ENCODE results near the gene UCHL3. TPM values are rescaled to one million over a fixed set of nuclear protein-coding genes. Genes with fewer than 3 reads are reported as not detected.
"Not testable (repeated sequence)": the region's sequence is repeated elsewhere in the genome, so short reads cannot be mapped to it uniquely, and the experiment has no call there.

Gene UCHL3
- polyA plus RNA-seq, 3 donors from 2014 or later = 34.5 to 71.1 (median 34.7) TPM

- DNase-seq = no peak
- Mint-ChIP-seq H3K36me3 (peaks cover 3 to 26% (median 23%) of the 10 kb centered on the region in 3 donors), H3K4me3 (peak overlapping the region in 4 of 5 donors; percentile 3 to 53 (median 24)), H3K4me1 (peaks cover 36 to 67% of the 10 kb centered on the region in 2 donors), H3K27ac (peak overlapping the region in 4 of 6 donors; percentile 11 to 75 (median 47)), H3K27me3 (ENCODE audit: low read depth in 3 of 3) (no peaks in the 10 kb centered on the region), H3K9me3 (no peaks in the 10 kb centered on the region)
These were observed 19.0 kb upstream of the UCHL3 start for GRCh38 chr13:75530549-75530961.

- H3K27ac Mint-ChIP-seq = no peak overlapping the region
These were observed 15.7 kb upstream of the UCHL3 start for GRCh38 chr13:75533861-75534260.

GRCh38 chr13:75537401-75538365, 11.9 kb upstream of the UCHL3 start, which contains the start of gene COMMD6:
Gene COMMD6 (minus strand): TSS chr13:75537841. CDS start chr13:75537805, 36 bp downstream.
- H3K36me3 Mint-ChIP-seq = no peaks in the 10 kb centered on the region
- H3K9me3 Mint-ChIP-seq = no peaks in the 10 kb centered on the region
- DNase-seq = peak; percentile 71 to 75 (median 74)
- peaks cover 35 to 61% of the 10 kb centered on the region in 2 donors for H3K4me1 Mint-ChIP-seq
- H3K27me3 Mint-ChIP-seq (ENCODE audit: low read depth in 3 of 3) = peaks cover 0 to 1% (median 1%) of the 10 kb centered on the region in 3 donors
- peak within 1 kb of the TSS; percentile 89 to 98 (median 94) for H3K27ac Mint-ChIP-seq
- peak within 1 kb of the TSS; percentile 92 to 100 (median 98) for H3K4me3 Mint-ChIP-seq

More at GRCh38 chr13:75533861-75534260, 15.7 kb upstream of the UCHL3 start:
- Mint-ChIP-seq H3K4me1 (peaks cover 59 to 92% of the 10 kb centered on the region in 2 donors), H3K9me3 (no peaks in the 10 kb centered on the region), H3K27me3 (ENCODE audit: low read depth in 3 of 3) (no peaks in the 10 kb centered on the region), H3K36me3 (peaks cover 0 to 6% (median 4%) of the 10 kb centered on the region in 3 donors), H3K4me3 (no peak overlapping the region)
- no peak for DNase-seq

- no peak overlapping the region for H3K27ac Mint-ChIP-seq
- no peak overlapping the region for H3K4me3 Mint-ChIP-seq
- no peaks in the 10 kb centered on the region for H3K36me3 Mint-ChIP-seq
- DNase-seq = no peak
- H3K4me1 Mint-ChIP-seq = peaks cover 21 to 30% of the 10 kb centered on the region in 2 donors
- peaks cover 1 to 5% (median 2%) of the 10 kb centered on the region in 3 donors for H3K27me3 Mint-ChIP-seq (ENCODE audit: low read depth in 3 of 3)
- no peaks in the 10 kb centered on the region for H3K9me3 Mint-ChIP-seq
These were observed 8.3 kb upstream of the UCHL3 start for GRCh38 chr13:75541287-75541686.

GRCh38 chr13:75541961-75542360, 7.6 kb upstream of the UCHL3 start:
- no peak overlapping the region for H3K27ac Mint-ChIP-seq
- peaks cover 14 to 23% of the 10 kb centered on the region in 2 donors for H3K4me1 Mint-ChIP-seq
- H3K27me3 Mint-ChIP-seq (ENCODE audit: low read depth in 3 of 3) = peaks cover 1 to 5% (median 2%) of the 10 kb centered on the region in 3 donors
- H3K4me3 Mint-ChIP-seq = no peak overlapping the region
- no peaks in the 10 kb centered on the region for H3K36me3 Mint-ChIP-seq
- H3K9me3 Mint-ChIP-seq = no peaks in the 10 kb centered on the region
- no peak for DNase-seq

- Mint-ChIP-seq H3K36me3 (no peaks in the 10 kb centered on the region), H3K27ac (no peak overlapping the region), H3K4me3 (no peak overlapping the region)
These were observed 4.8 kb upstream of the UCHL3 start for GRCh38 chr13:75544681-75545330.

GRCh38 chr13:75545386-75545785, 4.2 kb upstream of the UCHL3 start:
- H3K4me1 Mint-ChIP-seq = peaks cover 12 to 15% of the 10 kb centered on the region in 2 donors
- not testable (repeated sequence) for H3K36me3 Mint-ChIP-seq, H3K9me3 Mint-ChIP-seq, H3K27ac Mint-ChIP-seq, DNase-seq, H3K4me3 Mint-ChIP-seq
- H3K27me3 Mint-ChIP-seq (ENCODE audit: low read depth in 3 of 3) = peaks cover 9 to 11% (median 10%) of the 10 kb centered on the region in 3 donors

More at GRCh38 chr13:75544681-75545330, 4.8 kb upstream of the UCHL3 start:
- peaks cover 6 to 10% of the 10 kb centered on the region in 2 donors for H3K4me1 Mint-ChIP-seq
- H3K9me3 Mint-ChIP-seq = peaks cover 0 to 2% (median 0%) of the 10 kb centered on the region in 6 donors
- peaks cover 7 to 11% (median 7%) of the 10 kb centered on the region in 3 donors for H3K27me3 Mint-ChIP-seq (ENCODE audit: low read depth in 3 of 3)
- DNase-seq = no peak

- Mint-ChIP-seq H3K9me3 (peaks cover 0 to 2% (median 0%) of the 10 kb centered on the region in 6 donors), H3K36me3 (no peaks in the 10 kb centered on the region), H3K27me3 (ENCODE audit: low read depth in 3 of 3) (peaks cover 8 to 10% (median 8%) of the 10 kb centered on the region in 3 donors), H3K4me3 (peak overlapping the region in 1 of 5 donors; percentile 30), H3K27ac (no peak overlapping the region), H3K4me1 (peaks cover 19 to 35% of the 10 kb centered on the region in 2 donors)
- no peak for DNase-seq
These were observed 1.7 kb upstream of the UCHL3 start for GRCh38 chr13:75547917-75548316.

- H3K27ac Mint-ChIP-seq = peak overlapping the region; percentile 84 to 98 (median 96)
- H3K36me3 Mint-ChIP-seq = peaks cover 8 to 19% (median 9%) of the 10 kb centered on the region in 3 donors
- peak overlapping the region; percentile 94 to 98 (median 96) for H3K4me3 Mint-ChIP-seq
- no peak for DNase-seq
- peaks cover 25 to 52% of the 10 kb centered on the region in 2 donors for H3K4me1 Mint-ChIP-seq
- H3K9me3 Mint-ChIP-seq = peaks cover 0 to 2% (median 0%) of the 10 kb centered on the region in 6 donors
- H3K27me3 Mint-ChIP-seq (ENCODE audit: low read depth in 3 of 3) = peaks cover 6 to 8% (median 8%) of the 10 kb centered on the region in 3 donors
These were observed 572 bp downstream of the UCHL3 start for GRCh38 chr13:75550159-75550567.

- peaks cover 11 to 25% (median 16%) of the 10 kb centered on the region in 3 donors for H3K36me3 Mint-ChIP-seq
- no peak overlapping the region for H3K27ac Mint-ChIP-seq
- peaks cover 3 to 4% (median 3%) of the 10 kb centered on the region in 3 donors for H3K27me3 Mint-ChIP-seq (ENCODE audit: low read depth in 3 of 3)
- H3K9me3 Mint-ChIP-seq = no peaks in the 10 kb centered on the region
- H3K4me3 Mint-ChIP-seq = no peak overlapping the region
- no peak for DNase-seq
- H3K4me1 Mint-ChIP-seq = peaks cover 25 to 70% of the 10 kb centered on the region in 2 donors
These were observed 4.9 kb downstream of the UCHL3 start for GRCh38 chr13:75554464-75554863.

- Mint-ChIP-seq H3K4me1 (peaks cover 23 to 69% of the 10 kb centered on the region in 2 donors), H3K4me3 (no peak overlapping the region), H3K27ac (no peak overlapping the region), H3K27me3 (ENCODE audit: low read depth in 3 of 3) (peaks cover 0 to 3% (median 2%) of the 10 kb centered on the region in 3 donors), H3K9me3 (no peaks in the 10 kb centered on the region), H3K36me3 (peaks cover 11 to 25% (median 16%) of the 10 kb centered on the region in 3 donors)
- no peak for DNase-seq
These were observed 5.4 kb downstream of the UCHL3 start for GRCh38 chr13:75554981-75555380.

- Mint-ChIP-seq H3K4me3 (no peak overlapping the region), H3K27ac (no peak overlapping the region), H3K36me3 (peaks cover 11 to 25% (median 16%) of the 10 kb centered on the region in 3 donors), H3K27me3 (ENCODE audit: low read depth in 3 of 3) (peaks cover 0 to under 1% (median 0%) of the 10 kb centered on the region in 3 donors), H3K9me3 (no peaks in the 10 kb centered on the region), H3K4me1 (peaks cover 15 to 60% of the 10 kb centered on the region in 2 donors)
- DNase-seq = no peak
These were observed 6.2 kb downstream of the UCHL3 start for GRCh38 chr13:75555836-75556235.

GRCh38 chr13:75556961-75557360, 7.4 kb downstream of the UCHL3 start:
- Mint-ChIP-seq H3K4me3 (no peak overlapping the region), H3K4me1 (peaks cover 12 to 49% of the 10 kb centered on the region in 2 donors), H3K27me3 (ENCODE audit: low read depth in 3 of 3) (peaks cover 0 to 1% (median 0%) of the 10 kb centered on the region in 3 donors), H3K36me3 (peaks cover 11 to 25% (median 16%) of the 10 kb centered on the region in 3 donors), H3K9me3 (no peaks in the 10 kb centered on the region), H3K27ac (no peak overlapping the region)
- no peak for DNase-seq
